Brain microvascular endothelial cell (primary cell): ENCODE data around the gene NRP1.

ENCODE experiments used
- DNase-seq: peaks from one replicate; pipeline ENCODE4 v3.0.0-alpha.2; 2020
- H3K27ac ChIP-seq: fragments of 250-450 bp; sonication (Bioruptor Pico); 2 replicates; pipeline ENCODE4 v1.5.1; 2020; ENCODE audit warnings: mild to moderate bottlenecking, moderate library complexity
- H3K27me3 ChIP-seq: fragments of 250-450 bp; sonication (Bioruptor Pico); replicated peaks from 2 replicates; pipeline ENCODE4 v1.5.1; 2020; ENCODE audit warnings: mild to moderate bottlenecking
- H3K36me3 ChIP-seq: fragments of 250-450 bp; sonication (Bioruptor Pico); replicated peaks from 2 replicates; pipeline ENCODE4 v1.5.1; 2020; ENCODE audit warnings: mild to moderate bottlenecking
- H3K4me3 ChIP-seq: 2 replicates; pipeline ENCODE4 v1.5.1; 2011; ENCODE audit warnings: low read depth, mild to moderate bottlenecking, control low read depth, low read length, moderate library complexity
- in situ Hi-C: cut with HindIII; loops from 2 replicates; pipeline ENCODE4 v1.10.0; 2017; ENCODE audit warnings: low sequenced_read_pairs, low pct_ligation_motif_present
- TF ChIP-seq, protein P1 (sequence below): IDR thresholded peaks from 2 replicates; pipeline ENCODE4 v1.5.1; 2011; ENCODE audit warnings: low read depth, mild to moderate bottlenecking, moderate library complexity, low read length, control low read depth, inconsistent platforms; ENCODE audit errors: missing control alignments

The NRP1 gene

GRCh38 chr10:33192190-33192589 is 142.3 kb downstream of the NRP1 start:
- in situ Hi-C loops: no loop called here
- no peak for DNase-seq
- H3K36me3 ChIP-seq: peaks cover 48% of the 10 kb centered on the region
- no peaks in the 10 kb centered on the region for H3K27me3 ChIP-seq
- no peak overlapping the region for H3K4me3 ChIP-seq
- TF ChIP-seq, protein P1, sequence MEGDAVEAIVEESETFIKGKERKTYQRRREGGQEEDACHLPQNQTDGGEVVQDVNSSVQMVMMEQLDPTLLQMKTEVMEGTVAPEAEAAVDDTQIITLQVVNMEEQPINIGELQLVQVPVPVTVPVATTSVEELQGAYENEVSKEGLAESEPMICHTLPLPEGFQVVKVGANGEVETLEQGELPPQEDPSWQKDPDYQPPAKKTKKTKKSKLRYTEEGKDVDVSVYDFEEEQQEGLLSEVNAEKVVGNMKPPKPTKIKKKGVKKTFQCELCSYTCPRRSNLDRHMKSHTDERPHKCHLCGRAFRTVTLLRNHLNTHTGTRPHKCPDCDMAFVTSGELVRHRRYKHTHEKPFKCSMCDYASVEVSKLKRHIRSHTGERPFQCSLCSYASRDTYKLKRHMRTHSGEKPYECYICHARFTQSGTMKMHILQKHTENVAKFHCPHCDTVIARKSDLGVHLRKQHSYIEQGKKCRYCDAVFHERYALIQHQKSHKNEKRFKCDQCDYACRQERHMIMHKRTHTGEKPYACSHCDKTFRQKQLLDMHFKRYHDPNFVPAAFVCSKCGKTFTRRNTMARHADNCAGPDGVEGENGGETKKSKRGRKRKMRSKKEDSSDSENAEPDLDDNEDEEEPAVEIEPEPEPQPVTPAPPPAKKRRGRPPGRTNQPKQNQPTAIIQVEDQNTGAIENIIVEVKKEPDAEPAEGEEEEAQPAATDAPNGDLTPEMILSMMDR: no peak
- H3K27ac ChIP-seq: no peak overlapping the region

DNA sequence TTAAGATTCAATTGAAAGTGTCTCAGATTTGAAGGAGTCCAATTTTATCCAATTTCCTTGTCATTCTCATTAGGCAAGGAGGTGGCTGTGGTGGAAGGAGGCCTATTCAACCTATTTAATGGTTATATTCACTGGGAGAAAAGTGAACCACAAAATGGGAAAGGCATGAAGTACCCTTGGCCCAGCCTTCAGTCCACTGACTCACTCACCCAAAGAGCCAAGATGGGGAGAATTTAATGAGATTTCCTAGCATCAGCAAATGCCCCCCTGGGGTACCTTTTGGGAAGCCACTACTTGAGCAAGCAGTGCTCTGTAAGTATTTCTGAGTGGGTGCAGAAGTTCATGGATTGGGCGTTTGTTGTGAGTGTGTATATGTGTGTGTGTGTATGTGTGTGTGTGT is 144.1 kb downstream of the NRP1 start:
- in situ Hi-C loops: no loop called here
- DNase-seq: no peak

DNA sequence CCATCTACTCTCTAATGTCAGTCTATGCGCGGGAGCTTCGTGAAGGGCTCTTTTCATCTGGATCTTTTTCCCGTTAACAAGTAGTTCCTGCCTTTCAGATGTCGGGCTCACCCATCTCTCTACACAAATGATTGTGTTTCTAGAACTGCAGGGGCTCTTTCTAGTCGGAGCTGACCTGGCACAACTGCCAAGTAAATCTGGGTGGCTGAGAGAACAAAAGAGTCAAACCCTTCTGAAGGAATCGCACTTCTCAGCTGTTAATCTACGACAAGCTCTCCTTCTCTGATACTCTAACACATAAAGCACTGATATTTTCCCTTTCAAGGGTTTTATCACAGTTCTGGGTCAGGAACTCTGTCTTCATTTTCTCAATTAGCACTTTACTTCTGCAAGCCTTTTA is 144.7 kb downstream of the NRP1 start:
- in situ Hi-C loops: no loop called here
- TF ChIP-seq, protein P1: no peak
- Histone ChIP-seq H3K27me3 (no peaks in the 10 kb centered on the region), H3K4me3 (no peak overlapping the region), H3K27ac (no peak overlapping the region), H3K36me3 (peaks cover 51% of the 10 kb centered on the region)
- DNase-seq: no peak

More for the DNA sequence above, 144.1 kb downstream of the NRP1 start:
- peaks cover 49% of the 10 kb centered on the region for H3K36me3 ChIP-seq
- no peak overlapping the region for H3K4me3 ChIP-seq
- TF ChIP-seq, protein P1: no peak
- H3K27me3 ChIP-seq: no peaks in the 10 kb centered on the region
- no peak overlapping the region for H3K27ac ChIP-seq

- TF ChIP-seq, protein P1: no peak
- in situ Hi-C loops: no loop called here
- no peak for DNase-seq
- Histone ChIP-seq H3K27ac (no peak overlapping the region), H3K27me3 (no peaks in the 10 kb centered on the region), H3K36me3 (peaks cover 52% of the 10 kb centered on the region), H3K4me3 (no peak overlapping the region)
Measured at GRCh38 chr10:33189363-33189762, 145.1 kb downstream of the NRP1 start.

- TF ChIP-seq, protein P1: no peak
- no peak for DNase-seq
- Histone ChIP-seq H3K27ac (no peak overlapping the region), H3K36me3 (peaks cover 66% of the 10 kb centered on the region), H3K4me3 (no peak overlapping the region), H3K27me3 (no peaks in the 10 kb centered on the region)
- in situ Hi-C loops: no loop called here
Measured at GRCh38 chr10:33187427-33187999, 147.0 kb downstream of the NRP1 start.

- in situ Hi-C loops: no loop called here
- H3K27me3 ChIP-seq: no peaks in the 10 kb centered on the region
- no peak for DNase-seq
- peaks cover 64% of the 10 kb centered on the region for H3K36me3 ChIP-seq
- H3K4me3 ChIP-seq: no peak overlapping the region
- TF ChIP-seq, protein P1: no peak
- H3K27ac ChIP-seq: no peak overlapping the region
Measured at GRCh38 chr10:33186150-33186549, 148.3 kb downstream of the NRP1 start.
